ENCODE data around the gene CASQ1.

Gene CASQ1

DNA sequence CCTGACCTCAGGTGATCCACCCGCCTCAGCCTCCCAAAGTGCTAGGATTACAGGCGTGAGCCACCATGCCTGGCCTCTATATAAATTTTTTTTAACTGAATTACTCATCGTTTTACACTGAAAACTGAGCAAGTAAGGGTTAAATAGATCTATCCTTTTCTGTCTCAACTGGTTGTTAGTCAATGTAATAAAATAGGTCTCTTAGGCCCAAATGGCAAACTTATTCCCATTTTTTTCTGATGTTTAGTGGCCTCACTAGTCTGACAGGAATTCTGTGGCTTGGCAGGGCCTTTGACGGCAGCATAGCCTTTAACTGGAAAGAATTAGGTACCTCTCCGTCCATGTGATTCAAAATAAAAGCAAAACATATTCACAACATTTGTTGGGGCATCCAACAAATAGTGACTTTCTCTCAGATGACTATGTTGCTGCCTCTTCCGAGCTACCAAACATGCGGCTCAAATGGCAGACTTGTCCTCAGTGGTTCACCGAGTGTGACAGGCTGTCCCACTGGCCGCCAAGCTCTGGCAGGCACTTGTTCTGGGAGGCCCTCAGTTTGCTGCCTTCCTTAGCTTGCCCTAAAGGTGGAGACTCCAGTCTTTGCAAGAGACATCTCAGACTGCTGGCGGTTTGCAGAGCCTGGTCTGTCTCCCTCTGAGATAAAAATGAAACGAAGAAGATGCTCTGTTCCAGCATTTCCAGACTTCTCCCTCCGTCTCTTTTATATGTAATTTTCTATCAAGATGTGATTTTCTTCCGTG, 21.6 kb upstream of the CASQ1 start:
- DNase-seq, result no peak

DNA sequence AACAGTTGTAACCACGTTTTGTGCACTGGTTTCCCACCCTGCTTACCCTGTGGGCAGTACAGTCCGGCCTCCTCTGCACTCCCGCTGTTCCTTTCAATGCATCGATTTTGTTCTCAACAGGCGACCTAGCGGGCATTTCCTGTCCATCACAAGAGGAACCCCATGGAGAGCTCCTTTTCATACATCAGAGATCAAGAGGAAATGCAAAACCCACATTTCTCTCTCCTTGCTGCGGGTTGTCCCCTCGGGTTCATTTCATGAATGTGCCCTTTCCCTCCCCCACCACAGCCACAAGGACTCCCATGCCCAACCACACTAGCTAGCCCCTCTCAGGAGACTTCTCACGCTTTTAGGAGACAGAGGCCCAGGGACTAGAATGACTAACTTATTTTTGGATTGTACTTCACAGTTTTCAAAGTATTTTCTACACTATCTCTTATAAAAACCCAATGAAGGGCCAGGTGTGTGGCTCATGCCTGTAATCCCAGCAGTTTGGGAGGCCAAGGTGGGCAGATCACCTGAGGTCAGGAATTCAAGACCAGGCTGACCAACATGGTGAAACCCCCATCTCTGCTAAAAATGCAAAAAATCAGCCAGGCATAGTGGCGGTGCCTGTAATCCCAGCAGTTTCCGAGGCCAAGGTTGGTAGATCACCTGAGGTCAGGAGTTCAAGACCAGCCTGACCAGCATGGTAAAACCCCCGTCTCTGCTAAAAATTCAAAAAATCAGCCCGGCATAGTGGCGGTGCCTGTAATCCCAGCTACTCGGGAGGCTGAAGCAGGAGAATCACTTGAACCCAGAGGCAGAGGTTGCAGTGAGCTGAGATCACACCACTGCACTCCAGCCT, 20.6 kb upstream of the CASQ1 start:
- DNase-seq, result no peak

DNA sequence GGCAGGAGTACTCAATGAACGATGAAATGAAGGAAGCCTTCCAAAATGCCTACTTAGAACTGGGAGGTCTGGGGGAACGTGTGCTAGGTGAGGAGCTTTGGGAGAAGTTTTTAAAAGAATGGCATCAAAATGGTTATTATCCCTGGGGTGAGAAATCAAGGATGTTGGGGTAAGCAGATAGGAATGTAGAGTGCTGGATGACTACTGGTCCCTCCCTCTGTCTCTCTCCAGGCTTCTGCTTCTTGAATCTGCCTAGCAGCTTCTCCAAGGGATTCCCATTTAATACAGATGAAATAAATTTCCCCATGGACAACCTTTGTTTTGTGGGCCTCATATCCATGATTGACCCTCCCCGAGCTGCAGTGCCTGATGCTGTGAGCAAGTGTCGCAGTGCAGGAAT, 19.0 kb upstream of the CASQ1 start:
- DNase-seq, result no peak

DNA sequence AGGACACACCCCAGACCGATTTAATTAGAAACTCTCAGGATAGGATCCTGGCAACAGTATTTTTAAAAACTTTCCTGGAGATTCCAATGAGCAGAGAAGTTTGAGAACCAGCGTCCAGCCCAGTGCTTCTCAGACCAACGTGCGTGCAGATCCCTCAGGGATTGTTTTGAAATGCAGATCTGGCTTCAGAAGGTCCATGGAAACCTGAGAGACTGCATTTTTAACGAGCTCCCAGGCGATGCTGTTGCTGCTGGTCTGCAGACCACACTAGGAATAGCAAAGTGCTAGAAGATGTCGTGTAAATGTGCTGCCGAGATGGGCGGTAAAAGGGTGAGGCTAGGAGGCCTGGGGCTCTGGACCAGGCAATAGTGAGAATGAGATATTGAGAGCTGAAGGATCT, 18.4 kb upstream of the CASQ1 start:
- no peak for DNase-seq

DNA sequence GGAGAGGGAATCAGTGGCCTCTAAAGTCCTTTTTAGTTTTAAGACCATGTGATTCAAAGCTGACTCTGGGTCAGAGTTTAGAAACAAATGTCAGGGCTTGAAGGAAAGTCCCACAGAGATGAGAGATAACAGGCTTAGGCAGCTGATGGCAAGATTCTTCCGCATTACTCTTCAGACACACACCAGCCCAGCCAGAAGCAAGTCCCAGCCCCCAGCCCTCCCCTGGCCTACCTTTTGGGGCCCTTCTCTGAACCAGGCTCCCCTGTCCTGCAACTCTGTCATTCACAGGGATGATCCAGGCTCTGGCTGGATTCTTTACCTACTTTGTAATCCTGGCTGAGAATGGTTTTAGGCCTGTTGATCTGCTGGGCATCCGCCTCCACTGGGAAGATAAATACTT, 13.1 kb upstream of the CASQ1 start:
- DNase-seq, result no peak

DNA sequence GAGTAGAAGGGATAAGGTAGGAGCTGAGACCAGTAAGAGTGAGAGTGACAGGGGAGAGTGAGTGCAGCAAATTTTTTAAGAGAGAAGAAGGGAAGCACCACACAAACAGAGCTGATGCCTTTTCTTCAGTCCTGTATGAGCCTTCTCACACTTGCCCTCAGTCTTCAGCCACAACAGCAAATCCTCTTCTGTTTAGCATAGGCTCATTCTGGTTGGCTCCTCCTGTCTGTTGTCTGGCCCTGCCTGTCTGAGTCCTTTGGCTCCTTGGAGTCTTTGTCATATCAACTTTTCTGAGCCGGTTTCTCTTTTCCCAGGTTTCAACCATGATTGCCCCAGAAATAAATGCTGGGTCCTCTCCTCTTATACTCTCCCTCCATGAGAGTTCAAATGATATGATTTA, 12.7 kb upstream of the CASQ1 start:
- DNase-seq, result no peak

DNA sequence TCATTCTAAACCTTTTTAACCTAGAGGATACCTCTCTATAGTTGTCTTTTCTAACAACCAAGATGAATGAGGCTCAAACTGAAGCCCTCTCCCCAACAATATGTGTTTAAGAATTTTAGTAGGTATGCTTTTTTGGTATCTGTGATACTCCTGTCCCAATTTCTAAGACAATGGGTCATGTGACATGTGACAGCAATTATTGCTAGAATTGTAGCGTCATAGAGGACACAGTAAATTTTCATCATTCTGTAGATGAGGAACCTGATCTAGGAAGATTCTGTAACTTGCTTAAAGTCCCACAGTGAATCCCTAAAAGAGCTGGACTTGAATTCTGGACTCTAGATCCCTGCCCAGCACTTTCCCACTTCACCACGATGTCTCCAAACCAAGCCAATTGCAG, 11.6 kb upstream of the CASQ1 start:
- no peak for DNase-seq

DNA sequence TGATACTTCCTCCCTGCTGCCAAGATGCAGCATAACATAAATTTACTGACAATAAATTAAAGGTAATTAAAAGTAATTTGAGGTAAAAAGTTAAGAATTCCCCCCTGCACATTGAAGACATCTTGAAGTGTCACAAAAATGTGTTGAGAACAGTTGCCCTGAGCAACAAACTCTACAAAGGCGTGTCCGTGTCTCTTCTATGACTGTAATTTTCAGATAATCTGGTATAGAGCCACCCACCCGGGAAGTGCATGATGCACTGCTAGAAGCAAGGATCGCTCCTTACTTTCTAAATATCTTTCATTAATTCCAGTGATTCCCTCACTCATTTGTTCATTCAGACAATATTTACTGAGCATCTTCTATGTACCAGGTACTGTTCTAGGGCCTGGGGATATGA, 11.0 kb upstream of the CASQ1 start:
- no peak for DNase-seq

DNA sequence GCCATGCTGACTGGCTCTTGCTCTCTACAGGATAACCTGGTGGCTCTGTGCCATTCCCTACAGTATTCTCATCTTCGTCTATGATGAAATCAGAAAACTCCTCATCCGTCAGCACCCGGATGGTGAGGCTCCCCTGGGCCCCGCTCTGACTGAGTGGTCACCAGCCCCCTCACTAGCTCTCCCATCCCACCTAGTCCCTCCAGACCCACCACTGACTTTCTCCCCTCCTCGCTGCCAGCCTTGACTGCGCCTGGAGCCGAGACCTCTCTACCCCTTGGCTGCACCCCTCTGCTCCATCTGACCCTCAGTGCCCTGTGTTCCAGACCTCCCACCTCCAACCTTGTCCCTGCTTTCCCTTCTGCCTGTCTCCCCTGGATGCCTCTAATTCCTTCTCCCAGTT, 4.1 kb upstream of the CASQ1 start:
- no peak for DNase-seq

DNA sequence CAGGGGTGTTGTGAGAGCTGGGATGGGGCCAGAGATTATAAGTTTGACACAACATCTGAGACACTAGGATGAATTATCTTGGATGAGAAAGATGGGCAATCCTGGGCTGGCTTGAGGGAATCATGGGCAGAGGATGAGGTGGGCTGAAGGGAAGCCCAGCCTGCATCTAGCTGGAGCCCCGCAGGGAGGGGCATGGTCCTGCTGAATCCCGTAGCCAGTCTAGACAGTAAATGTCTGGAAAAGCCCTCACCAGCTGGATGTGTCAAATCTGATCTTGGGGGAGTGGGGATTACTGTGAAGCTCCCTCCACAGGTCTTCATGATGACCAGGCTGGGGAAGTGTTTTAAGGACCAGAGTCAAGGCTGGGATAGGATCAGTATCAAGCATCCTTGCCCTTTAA, 3.6 kb upstream of the CASQ1 start:
- DNase-seq, result no peak

DNA sequence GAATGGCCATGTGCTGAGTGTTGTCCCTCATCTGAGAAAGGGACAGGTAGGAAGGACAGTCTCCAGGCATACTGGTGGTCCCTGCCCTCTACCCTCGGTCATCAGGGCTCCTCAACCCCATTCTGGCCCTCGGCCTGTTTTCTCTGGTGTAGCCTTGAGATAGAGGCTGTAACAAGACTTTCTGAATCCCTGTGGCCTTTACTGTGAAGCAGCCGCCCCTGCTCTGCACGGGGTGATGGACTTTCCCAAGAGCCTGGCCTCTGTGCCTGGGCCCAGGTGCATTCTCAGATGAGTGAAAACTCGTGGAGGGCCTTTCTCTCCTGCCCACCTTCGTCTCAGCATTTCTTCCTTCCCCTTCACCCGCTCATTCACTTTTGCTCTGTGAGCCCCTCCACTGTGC, 3.0 kb upstream of the CASQ1 start:
- DNase-seq, result no peak

DNA sequence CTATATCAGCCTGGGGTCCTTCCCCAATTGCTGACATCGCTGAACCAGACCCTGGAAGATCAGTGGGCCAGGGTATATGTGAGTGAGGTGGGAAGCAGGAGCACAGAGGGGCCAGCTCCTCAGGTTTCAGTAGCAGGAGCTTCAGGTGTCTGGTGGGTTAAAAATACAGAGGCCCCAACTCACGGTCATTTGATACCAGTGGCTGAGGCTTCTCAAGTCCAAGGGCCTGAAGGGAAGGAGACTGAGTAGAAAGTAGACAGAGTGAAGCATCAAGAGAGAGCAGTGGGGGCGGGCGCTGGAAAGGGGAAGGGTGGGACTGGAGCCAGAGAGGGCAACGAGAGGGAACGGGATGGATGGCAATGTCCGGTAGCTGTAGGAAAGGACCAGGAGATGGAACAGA, 2.0 kb upstream of the CASQ1 start:
- DNase-seq, result no peak

DNA sequence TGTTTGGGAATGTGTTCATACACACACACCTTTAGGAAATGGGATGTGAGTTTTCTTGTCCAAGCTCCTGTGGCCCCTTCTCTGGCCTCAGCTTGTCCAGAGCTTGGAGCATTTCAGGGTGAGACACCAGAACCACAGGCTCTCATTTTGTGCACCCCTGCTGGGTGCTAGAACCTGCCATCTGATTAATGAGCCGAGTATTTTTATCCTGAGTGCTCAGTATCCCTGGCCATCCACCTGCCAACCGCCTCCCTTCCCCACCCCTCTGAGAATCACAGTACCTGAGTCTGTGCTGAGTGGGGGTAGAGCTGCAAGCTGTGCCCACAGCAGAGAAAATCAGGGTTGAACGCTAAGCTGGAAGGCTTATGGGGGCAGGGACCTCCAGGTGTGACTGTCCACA, 1.4 kb downstream of the CASQ1 start:
- DNase-seq, result no peak

DNA sequence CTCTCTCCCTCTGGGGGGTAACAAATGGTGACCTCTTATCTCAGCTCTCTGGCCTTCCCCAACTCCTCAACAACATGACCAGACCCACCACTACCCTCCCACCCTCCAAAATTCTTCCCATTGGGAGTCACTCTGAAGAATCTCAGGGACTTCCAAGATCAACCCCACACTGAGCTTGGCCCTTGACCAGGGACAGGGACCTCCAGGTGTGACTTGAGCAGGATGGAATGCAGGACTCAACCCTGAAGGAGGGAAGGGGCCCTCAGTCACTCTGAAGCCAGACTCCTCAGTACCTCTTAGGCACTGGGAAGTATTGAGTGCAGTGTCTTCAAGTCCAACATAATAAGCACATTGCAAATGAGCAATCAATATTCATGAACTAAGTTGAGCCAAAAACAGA, 1.9 kb downstream of the CASQ1 start:
- no peak for DNase-seq

DNA sequence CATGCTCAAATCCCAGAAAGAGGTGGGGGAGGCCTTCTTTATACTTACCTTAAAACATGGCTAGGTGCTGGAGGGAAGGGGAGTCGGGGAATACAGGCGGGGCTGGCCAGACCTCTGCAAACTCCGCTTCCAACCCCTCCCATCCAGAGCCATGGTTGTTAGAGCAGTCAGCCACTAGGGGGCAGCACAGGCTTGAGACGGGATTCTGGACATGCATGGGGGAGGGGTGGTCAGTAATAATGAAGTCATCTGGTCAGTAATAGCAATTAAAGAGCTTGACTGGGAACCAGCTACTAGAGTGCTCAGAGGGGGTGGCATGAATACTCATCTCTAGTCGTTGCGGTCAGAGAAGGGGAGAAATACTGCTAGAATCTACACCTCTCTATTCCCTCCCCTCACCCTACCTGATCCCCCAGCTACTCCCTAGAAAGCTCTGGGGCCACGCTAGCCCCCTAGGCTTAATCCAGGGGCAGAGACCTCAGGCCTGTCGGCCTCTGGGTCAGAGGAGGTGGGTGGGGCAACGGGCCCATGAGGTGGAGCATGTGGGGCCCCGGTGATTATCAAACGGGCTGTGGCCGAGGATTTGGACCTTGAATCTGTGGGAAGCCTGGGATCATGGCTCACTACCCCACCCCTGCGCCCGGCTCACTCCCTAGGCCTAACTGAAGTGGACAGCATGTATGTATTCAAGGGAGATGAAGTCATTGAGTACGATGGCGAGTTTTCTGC, 2.9 kb downstream of the CASQ1 start:
- DNase-seq, result peak; percentile 91

DNA sequence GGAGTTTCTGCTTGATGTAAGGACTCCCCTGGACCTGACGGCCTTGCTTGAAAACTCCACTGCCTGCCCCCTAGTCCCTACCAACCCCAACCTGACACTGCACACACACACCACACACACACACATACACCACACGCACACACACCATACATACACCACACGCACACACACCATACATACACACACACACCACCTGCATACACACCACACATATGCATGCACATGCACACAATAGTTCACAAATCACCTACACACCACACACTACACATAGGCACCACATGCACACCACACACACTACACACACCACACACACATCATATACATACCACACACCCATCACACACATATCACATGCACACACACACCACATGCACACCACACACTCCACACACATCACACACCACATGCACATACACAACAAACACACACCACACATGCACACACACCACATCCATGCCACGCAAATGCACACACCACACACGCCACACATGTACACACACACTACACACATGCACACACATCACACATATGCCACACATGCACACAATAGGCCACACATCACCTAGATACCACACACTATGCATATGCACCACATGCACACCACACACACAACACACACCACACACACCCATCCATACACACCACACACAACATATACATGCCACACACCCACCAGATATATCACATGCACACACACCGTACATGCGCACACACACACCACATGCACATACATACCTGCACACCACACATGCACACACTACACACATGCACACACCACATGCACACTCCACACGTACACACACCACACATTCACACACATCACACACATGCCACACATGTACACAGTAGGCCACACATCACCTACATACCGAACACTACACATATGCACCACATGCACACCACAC, 3.7 kb downstream of the CASQ1 start:
- DNase-seq, result no peak

DNA sequence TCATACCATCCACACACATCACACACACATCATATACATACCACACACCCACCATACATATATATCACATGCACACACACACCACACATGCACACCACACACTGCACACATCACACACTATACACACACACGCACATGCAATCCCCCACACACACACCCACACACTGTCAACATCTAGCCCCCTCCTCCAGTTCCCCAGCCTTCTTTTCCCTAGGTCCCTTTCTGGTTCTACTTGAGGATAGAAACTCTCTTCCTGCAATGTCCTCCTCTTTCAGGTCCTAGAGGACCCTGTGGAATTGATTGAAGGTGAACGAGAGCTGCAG, 4.3 kb downstream of the CASQ1 start:
- no peak for DNase-seq

DNA sequence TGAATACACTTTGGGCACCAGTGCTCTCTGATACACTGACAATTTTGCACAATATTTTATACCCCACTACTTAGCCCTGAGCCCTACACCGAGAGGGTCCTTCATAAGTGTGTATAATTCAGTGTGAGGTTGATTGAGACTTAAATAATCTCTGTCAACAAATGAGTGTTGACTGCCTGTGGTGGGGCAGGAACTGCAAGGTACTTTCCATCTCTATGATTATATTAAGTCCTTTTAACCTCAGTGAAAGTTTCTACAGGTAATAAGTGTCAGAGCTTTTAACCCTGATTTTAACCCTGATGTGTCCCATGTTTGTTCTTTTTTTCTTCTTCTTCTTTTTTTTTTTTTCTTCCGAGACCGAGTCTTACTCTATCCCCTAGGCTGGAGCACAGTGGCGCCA, 5.8 kb downstream of the CASQ1 start:
- no peak for DNase-seq

DNA sequence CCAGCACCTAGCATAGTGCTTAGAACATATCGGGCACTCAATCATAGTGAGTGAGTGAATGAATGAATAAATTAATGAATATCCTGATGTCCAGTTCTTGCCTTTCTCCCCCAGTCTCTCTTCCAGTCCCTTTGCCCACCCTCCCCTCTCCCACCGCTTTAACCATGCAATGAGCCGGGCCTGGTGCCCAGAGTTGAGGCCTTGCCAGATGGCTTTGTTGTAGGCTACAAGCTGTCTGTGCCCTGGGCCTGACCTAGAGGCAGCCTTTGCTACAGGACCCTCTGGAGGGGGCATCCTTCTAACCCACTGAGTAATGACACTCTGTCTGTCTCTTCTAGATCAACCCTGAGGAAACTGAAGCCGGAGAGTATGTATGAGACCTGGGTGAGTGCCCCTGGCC, 6.9 kb downstream of the CASQ1 start:
- no peak for DNase-seq

DNA sequence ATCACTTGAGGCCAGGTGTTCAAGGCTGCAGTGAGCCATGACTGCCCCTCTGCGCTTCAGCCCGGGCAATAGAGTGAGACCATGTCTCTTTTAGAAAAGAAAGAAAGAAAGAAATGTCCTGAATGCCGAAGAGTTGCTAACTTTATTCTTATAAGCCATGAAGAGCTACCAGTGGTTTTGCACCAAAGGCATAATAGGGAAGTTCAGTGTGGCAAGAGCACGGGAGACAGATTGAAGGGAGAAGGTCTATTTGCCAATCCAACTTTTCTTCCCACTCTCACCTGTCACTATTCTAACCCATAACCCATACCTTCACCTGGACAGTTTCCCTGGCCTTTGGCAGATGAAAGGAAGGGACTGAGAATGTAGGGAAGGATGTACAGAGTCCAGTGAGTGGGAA, 10.4 kb downstream of the CASQ1 start:
- DNase-seq, result no peak

DNA sequence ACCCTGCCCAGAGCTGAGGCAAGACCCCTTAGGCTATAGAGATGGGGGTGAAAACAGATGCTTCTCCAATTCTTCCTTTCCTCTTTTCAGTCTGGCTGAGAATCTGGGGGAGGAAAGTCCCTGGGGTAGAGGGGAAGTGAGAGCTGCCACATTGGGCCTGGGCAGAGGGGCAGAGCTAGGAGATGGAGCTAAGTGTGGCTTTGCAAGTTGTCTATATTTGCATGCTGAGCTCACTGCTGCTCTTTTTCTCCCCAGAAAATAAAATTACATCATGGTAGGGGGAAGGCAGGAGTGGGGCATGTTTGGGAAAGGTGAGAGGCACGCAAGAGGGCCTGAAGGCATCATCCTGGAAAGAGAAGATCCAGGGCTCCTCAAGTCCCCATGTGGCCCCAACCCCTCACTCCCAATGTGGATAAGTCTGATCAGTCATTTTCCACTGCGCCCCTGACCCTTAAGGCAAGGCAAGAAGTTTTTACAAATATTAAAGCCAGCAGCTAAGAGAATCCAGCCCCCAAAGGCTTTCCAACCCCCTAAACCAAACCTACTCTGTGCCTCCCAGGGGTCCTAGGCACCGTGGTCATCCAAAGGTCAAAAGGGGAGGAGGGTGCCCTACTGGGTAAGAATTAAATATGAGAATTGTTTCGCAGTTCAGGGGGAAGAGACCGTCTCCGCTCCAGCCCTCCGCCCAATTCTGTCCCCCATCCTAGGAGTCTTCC, 14.3 kb downstream of the CASQ1 start:
- no peak for DNase-seq
